Fibroblast of lung (primary cell): Measurements from ENCODE around the gene IGFBPL1. TPM values are rescaled to one million over a fixed set of nuclear protein-coding genes. Genes with fewer than 3 reads are reported as not detected.

Source experiments
- DNase-seq, 2 donors: peaks; one replicate each; pipeline versions ENCODE4 v3.0.0 to v3.0.0-alpha.2; 2010; ENCODE audit warnings: low read depth in 2 of 2
- H2AFZ ChIP-seq: 2 replicates; pipeline ENCODE4 v1.5.1; 2012; ENCODE audit warnings: low read length, control low read depth, inconsistent platforms
- H3K27ac ChIP-seq: 2 replicates; pipeline ENCODE4 v1.5.1; 2011; ENCODE audit warnings: low read length, control low read depth; ENCODE audit not compliant: insufficient read depth
- H3K27me3 ChIP-seq: 2 replicates; pipeline ENCODE4 v1.5.1; 2011; ENCODE audit warnings: mild to moderate bottlenecking, low read length; ENCODE audit not compliant: control insufficient read depth, insufficient read depth
- H3K36me3 ChIP-seq: 2 replicates; pipeline ENCODE4 v1.5.1; 2011; ENCODE audit warnings: low read length; ENCODE audit not compliant: control insufficient read depth, insufficient read depth
- H3K4me1 ChIP-seq: 2 replicates; pipeline ENCODE4 v1.5.1; 2011; ENCODE audit warnings: low read length; ENCODE audit not compliant: control insufficient read depth, insufficient read depth; ENCODE audit errors: extremely low read depth
- H3K4me2 ChIP-seq: 2 replicates; pipeline ENCODE4 v1.5.1; 2011; ENCODE audit warnings: low read length, control low read depth; ENCODE audit not compliant: insufficient read depth; ENCODE audit errors: extremely low read depth
- H3K4me3 ChIP-seq, 4 experiments: fragments of 200-600 bp in 1 of 4; sonication (generic) in 1 of 4; replicated peaks in 1 of 4; 2 replicates each; pipeline ENCODE4 v1.5.1; 2011 to 2016; ENCODE audit warnings: low read length in 4 of 4, low read depth in 3 of 4, mild to moderate bottlenecking in 3 of 4, control low read depth in 2 of 4, inconsistent platforms in 1 of 4, mixed read lengths in 1 of 4; ENCODE audit not compliant: insufficient read depth in 1 of 4; ENCODE audit errors: control extremely low read depth in 1 of 4
- H3K79me2 ChIP-seq: 2 replicates; pipeline ENCODE4 v1.5.1; 2012; ENCODE audit warnings: mild to moderate bottlenecking, low read length, inconsistent platforms; ENCODE audit not compliant: control insufficient read depth, insufficient read depth
- H3K9ac ChIP-seq: 2 replicates; pipeline ENCODE4 v1.5.1; 2011; ENCODE audit warnings: mild to moderate bottlenecking, low read length, control low read depth; ENCODE audit not compliant: insufficient read depth
- H3K9me3 ChIP-seq: 2 replicates; pipeline ENCODE4 v1.5.1; 2012; ENCODE audit warnings: low read depth, low read length; ENCODE audit not compliant: control insufficient read depth, insufficient read depth
- H4K20me1 ChIP-seq: 2 replicates; pipeline ENCODE4 v1.5.1; 2011; ENCODE audit warnings: low read length; ENCODE audit not compliant: control insufficient read depth, insufficient read depth; ENCODE audit errors: extremely low read depth
- CTCF ChIP-seq, 2 donors: IDR thresholded peaks in 1 of 2; conservative IDR thresholded peaks in 1 of 2; 1 replicate in 1 of 2; 2 replicates in 1 of 2; pipeline ENCODE4 v1.5.1; 2011 to 2012; ENCODE audit warnings: low read length in 2 of 2, control low read depth in 1 of 2, inconsistent platforms in 1 of 2, low read depth in 1 of 2, mild to moderate bottlenecking in 1 of 2
- EZH2 ChIP-seq: IDR thresholded peaks from 2 replicates; pipeline ENCODE4 v1.5.1; 2012; ENCODE audit warnings: low read length, control low read depth, mild to moderate bottlenecking; ENCODE audit errors: missing control alignments
- polyA plus RNA-seq, 2 donors: library from polyadenylated mRNA; depleted of rRNA in 1 of 2; stranded (reverse) in 1 of 2; unstranded in 1 of 2; fragments of >200 nt; gene quantifications; 2 replicates each; pipeline ENCODE4 v1.2.1, GENCODE V29; 2011 to 2012; ENCODE audit warnings: missing spikeins in 1 of 2
- total RNA-seq: library from RNA; depleted of rRNA; stranded (reverse); fragments of >200 nt; gene quantifications from 2 replicates; pipeline ENCODE4 v1.2.1, GENCODE V29; 2014

The IGFBPL1 gene
- total and polyA plus RNA-seq, 2 donors (not counting 1 experiment from before 2014, with no cell fraction given): not detected

GRCh38 chr9:38439916-38440301 is 15.7 kb upstream of the IGFBPL1 start:
- Histone ChIP-seq H3K9ac (no peak overlapping the region), H3K4me3 (no peak overlapping the region), H3K79me2 (no peaks in the 10 kb centered on the region), H3K27ac (no peak overlapping the region), H3K4me2 (no peak overlapping the region), H3K27me3 (no peaks in the 10 kb centered on the region), H3K4me1 (no peaks in the 10 kb centered on the region), H3K9me3 (no peaks in the 10 kb centered on the region), H2AFZ (no peak overlapping the region), H3K36me3 (no peaks in the 10 kb centered on the region), H4K20me1 (no peaks in the 10 kb centered on the region)
- no peak for TF ChIP-seq EZH2
- TF ChIP-seq CTCF (conservative IDR thresholded peaks at IDR 0.05 in 1 of 2, IDR thresholded peaks at IDR 0.05 in 1 of 2; ENCODE audit: low read depth in 1 of 2, low read length in 2 of 2): no peak
- no peak for DNase-seq

GRCh38 chr9:38439291-38439915 is 15.1 kb upstream of the IGFBPL1 start:
- Histone ChIP-seq H3K27ac (no peak overlapping the region), H3K9me3 (no peaks in the 10 kb centered on the region), H4K20me1 (no peaks in the 10 kb centered on the region), H3K27me3 (no peaks in the 10 kb centered on the region), H3K4me1 (no peaks in the 10 kb centered on the region), H3K4me3 (no peak overlapping the region), H2AFZ (no peak overlapping the region), H3K36me3 (no peaks in the 10 kb centered on the region), H3K9ac (no peak overlapping the region), H3K79me2 (no peaks in the 10 kb centered on the region), H3K4me2 (no peak overlapping the region)
- TF ChIP-seq CTCF (conservative IDR thresholded peaks at IDR 0.05 in 1 of 2, IDR thresholded peaks at IDR 0.05 in 1 of 2; ENCODE audit: low read depth in 1 of 2, low read length in 2 of 2) (no peak), EZH2 (no peak)
- no peak for DNase-seq

GRCh38 chr9:38437193-38437823 is 13.1 kb upstream of the IGFBPL1 start:
- no peaks in the 10 kb centered on the region for H3K9me3 ChIP-seq
- H4K20me1 ChIP-seq: no peaks in the 10 kb centered on the region
- TF ChIP-seq EZH2 (no peak), CTCF (conservative IDR thresholded peaks at IDR 0.05 in 1 of 2, IDR thresholded peaks at IDR 0.05 in 1 of 2; ENCODE audit: low read depth in 1 of 2, low read length in 2 of 2) (no peak)
- DNase-seq: peak in 1 of 2 donors; percentile 54
- H3K27ac ChIP-seq: no peak overlapping the region
- H3K4me2 ChIP-seq: no peak overlapping the region
- H3K27me3 ChIP-seq: no peaks in the 10 kb centered on the region
- H3K36me3 ChIP-seq: no peaks in the 10 kb centered on the region
- H3K4me1 ChIP-seq: no peaks in the 10 kb centered on the region
- no peak overlapping the region for H3K4me3 ChIP-seq
- H3K79me2 ChIP-seq: no peaks in the 10 kb centered on the region
- no peak overlapping the region for H3K9ac ChIP-seq
- no peak overlapping the region for H2AFZ ChIP-seq
